Activated CD4-positive, alpha-beta T cell treated with anti-CD3 and anti-CD28 coated beads for 24 hours (primary cell): ENCODE data around the gene FASN.
A peak's percentile ranks its signal among the peaks of the same experiment; 100 is the strongest.

Experiments
- DNase-seq, 2 donors: peaks; one replicate each; pipeline ENCODE4 v3.0.0-alpha.2; 2020; ENCODE audit warnings: low read depth in 2 of 2

FASN gene

DNA sequence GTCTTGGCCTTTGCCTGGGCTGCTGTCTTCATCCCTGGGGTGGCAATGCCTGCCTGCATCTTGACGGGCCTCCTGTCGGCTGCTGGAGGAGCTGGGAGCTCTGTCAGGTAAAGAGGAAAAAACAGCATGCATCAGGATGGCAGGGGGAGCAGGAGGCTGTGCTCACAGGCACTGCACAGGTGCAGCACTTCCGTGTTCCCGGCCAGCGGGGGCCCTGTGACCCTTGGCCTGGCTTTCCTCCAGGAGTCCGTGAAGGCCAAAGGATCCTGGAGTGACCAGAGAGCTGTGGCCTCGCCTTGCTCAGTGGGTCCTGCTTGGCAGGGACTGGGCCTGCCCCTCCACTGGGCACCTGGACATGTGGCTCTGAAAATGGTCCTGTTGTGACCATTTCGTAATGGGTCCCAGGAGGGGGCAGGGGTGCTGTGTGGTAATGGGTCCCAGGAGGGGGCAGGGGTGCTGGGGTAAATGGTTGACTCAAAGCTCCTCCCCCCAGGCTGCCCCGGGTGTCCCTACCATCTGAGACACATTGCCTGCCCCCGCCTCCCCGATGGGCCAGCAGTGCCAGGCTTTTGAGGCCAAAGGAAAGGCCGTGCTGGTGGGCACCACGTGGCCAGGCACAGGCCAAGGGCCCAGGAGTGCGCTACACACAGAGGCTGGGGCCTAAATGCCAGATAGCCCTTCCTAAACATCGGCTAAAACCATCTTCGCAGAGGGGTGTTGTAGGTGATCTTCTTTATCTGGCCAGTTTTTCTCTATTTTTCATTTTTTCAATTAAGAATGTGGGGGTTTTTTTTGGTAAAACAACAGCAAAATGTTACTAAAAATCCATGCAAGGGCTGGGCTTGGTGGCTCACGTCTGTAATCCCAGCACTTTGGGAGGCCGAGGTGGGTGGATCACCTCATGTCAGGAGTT, 4.0 kb upstream of the FASN start:
- no peak for DNase-seq

- no peak for DNase-seq
These were observed 3.3 kb upstream of the FASN start for GRCh38 chr17:82101301-82101715.

DNA sequence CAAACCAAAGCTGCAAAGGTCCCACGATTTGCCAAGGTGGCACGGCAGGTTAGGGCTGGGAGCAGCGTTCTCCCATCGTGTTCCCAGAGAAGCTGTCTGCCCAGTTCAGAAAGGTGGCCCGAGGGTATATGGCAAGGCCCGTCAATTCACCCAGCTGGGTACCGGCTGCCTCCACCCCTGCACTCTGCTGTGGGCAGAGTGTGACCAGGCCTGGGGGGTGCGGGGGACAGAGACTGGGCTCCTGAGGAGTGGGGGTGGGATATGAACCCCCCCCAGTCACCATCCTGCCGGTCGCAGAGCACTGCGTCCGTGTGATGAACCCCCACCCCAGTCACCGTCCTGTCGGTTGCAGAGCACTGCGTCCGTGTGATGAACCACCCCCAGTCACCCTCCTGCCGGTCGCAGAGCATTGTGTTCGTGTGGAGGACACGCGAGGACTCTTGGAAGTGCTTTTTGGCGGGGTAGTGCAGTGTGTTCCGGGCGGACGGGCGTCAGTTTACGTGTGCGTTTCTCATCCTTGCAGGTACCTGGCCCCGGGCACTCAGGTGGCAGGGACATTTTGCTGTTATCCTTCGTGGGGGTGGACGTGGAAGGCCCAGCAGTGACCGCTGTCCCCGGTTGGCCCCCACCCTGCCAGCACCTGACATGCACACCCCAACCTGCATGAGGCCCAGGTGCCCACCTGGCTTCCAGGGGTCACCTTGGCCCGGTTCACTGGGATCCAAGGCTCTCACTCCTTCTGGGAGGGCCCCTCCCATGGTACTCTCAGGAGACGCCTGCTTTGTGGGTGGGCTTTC, 2.7 kb upstream of the FASN start:
- no peak for DNase-seq

DNA sequence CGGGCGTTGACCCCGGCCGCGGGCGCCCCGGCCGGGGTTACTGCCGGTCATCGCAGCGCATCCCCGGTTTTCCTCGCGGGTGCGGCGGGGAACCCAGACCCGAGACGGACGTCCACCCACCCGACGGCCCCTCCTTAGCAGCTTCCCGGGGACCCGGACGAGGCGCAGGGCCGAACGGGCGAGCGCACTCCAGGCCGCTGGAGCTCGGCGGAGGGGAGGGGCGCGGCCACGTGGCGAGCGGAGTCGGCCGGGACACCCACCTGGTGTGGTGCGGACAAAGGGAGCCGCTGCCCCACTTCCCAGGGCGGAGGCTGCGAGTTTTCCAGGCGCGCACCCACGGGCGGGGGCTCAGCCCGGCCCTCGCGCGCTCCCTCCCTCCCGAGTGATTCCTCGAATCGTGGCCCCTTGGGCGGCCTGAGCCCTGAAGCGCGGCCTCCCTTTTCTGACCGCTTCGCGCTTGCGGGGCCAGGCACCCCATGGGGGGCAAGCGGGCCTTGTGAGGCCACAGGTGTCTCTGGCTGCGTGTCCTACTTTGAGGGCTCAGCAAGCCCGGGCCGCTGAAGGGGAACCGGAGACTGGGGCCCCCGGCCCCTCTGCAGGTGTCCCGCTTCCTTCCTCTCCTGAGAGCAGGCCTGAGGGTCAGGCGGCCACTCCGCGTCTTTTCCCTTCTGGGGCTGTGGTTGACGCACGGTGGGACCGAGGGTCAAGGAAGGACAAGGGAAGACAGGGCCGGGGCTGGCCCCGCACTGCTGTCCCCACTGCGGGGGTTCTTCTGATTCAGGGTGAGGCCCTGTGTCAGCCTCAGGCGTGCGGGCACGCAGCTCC, 1.1 kb upstream of the FASN start:
- peak in 1 of 2 donors; percentile 30 for DNase-seq

GRCh38 chr17:82097919-82098168, 192 bp downstream of the FASN start:
- DNase-seq, result no peak

DNA sequence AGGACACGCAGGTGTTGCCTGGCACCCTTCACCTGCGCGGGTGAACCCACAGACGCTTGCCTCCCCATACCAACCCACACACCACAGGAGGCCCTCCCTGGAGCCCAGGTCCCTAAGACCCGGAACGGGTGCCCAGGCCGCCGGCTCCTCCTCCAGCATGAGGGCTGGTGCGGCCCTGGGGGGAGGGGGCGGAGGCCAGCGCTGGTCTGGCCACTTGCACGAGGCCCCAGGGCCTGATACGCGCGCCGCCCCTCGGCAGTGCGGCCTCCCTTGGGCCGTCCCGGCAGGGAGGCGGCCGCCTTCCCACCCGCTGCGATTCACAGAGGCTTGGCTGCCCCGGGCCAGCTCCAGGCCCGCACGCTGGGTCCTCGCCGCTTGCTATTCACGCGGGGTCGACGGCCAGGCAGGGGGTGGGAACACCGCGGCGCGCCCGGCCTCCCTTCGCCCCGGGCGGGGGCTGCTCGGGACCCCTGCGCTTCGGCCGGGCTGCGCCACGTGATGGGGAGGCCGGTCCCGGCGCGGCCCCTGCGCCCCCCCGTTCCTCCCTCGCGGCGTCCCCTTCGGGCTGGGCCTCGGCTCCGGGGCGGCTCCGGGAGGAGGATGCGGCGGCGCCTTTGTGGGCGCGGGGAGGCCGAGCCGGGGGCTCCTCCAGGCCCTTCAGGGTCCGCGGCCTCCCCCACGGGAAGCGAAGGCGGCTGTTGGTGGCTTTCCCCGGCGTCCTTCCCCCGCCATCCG, 685 bp downstream of the FASN start:
- DNase-seq, result no peak

DNA sequence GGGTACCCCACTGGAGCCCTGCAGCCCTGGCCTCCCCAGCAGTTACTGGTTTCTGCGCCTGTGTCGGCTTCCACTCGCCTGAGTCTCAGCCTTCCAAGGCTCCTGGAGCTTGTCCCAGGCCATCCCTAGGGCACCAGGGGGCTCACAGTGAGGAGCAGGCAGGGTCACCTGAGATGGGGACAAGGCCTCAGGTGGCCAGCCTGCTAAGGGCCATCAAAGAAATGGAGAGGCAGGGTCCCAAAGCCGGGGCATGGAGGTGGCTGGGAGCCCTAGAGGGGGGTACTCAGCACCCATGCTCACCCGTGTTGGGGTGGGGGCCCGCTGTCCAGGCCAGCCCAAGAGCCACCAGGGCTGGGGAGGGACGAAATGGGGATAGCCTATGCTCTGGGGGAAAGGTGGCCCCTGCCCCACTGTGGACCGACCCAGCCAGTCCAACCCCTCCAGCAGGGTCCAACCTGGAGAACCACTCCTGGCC, 1.3 kb downstream of the FASN start:
- no peak for DNase-seq

- no peak for DNase-seq
These were observed 2.0 kb downstream of the FASN start for GRCh38 chr17:82095777-82096708.

DNA sequence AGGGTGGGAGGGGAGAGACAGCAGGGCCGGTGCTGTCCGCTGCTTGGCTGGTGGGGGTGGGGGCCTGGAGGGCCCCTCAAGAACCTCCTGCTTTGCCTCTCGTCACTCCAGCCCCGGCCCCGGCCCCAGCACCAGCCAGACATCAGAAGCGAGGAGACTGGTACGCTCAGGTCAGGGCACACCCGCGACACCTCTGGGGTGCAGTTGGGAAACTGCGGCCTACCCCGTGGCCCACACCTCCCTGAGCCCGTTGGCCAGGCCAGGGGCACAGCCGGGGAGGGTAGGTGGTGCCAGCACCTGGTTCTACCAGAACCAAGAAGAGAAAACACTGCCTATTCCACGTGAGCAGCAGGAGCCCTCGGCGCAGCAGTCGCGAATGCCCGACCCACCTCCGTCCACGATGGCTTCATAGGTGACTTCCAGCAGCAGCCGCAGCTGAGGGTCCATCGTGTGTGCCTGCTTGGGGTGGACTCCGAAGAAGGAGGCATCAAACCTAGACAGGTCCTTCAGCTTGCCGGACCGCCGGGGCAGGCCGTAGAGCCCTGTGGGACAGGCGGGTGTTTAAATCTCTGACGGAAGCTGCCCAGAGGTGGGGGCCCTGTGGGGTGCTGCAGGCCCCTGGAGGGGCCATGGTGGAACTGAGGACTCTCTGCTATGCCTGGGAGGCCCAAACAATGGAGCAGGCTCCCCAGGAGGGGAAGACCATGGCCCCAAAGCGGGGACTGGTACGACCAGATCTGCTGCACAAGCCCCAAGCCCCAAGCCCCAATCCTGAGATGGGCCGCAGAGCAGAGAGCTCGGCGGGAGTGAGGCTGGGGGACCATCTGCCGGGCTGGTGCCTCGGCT, 2.9 kb downstream of the FASN start:
- DNase-seq, result no peak

DNA sequence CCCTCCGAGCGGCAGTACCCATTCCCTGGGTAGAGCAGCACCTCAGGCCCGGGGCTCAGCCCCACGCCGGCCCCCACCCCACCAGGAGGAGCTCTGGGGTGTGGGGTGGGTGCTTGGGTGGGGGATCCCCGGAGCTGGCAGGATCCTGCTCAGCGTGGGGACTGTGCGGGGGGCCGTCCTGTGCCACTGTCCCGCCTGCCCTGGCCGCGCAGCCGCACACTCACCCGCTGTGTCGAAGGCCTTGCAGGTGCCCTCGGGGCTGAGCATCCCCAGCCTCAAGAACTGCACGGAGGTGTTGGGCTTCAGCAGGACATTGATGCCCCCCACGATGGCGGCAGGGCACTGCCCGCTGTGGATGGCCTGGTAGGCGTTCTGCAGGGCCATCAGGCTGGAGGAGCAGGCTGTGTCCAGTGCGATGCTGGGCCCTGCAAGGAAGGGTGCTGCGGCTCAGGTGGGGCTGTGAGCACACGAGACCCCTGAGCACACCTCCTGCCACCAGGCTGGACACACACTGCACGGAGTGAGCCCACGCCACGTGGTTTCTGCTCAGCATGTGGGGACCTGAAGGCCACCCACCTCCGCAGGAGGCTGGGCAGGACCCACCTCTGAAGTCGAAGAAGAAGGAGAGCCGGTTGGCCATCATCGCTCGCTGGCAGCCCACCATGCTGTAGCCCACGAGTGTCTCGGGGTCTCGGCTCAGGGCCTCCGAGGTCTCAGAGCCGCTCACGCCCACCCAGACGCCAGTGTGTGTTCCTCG, 4.9 kb downstream of the FASN start:
- no peak for DNase-seq

GRCh38 chr17:82092628-82092994, 5.4 kb downstream of the FASN start:
- DNase-seq, result no peak

- DNase-seq, result no peak
These were observed 5.9 kb downstream of the FASN start for GRCh38 chr17:82092094-82092586.

- DNase-seq, result no peak
These were observed 6.6 kb downstream of the FASN start for GRCh38 chr17:82091264-82092066.

DNA sequence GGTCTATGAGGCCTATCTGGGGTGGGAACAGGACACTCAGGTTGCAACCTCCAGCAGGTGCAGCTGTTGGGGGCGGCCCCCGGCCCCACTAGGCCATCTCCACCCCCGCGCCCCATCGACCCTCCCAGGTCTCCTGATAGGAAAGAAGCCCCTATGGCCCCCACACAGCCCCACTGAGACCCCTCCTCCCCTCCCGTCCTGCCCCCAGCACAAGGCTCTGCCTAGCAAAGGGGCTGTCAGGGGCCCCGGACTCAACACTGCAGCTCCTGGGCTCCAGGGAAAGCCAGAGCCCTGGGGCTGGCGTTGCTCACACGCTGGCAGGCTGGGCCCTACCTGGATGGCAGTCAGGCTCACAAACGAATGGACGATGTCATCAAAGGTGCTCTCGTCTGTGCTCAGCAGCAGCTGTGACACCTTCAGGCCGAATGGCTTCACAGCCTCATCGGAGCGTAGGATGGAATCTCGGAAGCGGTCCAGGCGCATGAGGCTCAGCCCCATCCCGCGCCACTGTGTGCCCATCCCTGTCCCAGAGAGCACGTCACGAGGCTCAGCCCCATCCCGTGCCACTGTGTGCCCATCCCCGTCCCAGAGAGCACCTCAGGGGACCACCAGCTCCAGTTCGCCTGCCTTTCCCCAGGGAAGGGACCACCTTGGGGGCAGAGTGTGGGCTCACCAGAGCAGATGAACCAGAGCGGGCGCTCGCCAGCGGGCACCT, 7.3 kb downstream of the FASN start:
- no peak for DNase-seq

- DNase-seq, result no peak
These were observed 8.1 kb downstream of the FASN start for GRCh38 chr17:82089723-82090548.
